NCI-H1105 treated with DMSO at 0.1 percent for 48 hours (cell line): Measurements from ENCODE around the gene KIF21B.
"Not testable (repeated sequence)": the region's sequence is repeated elsewhere in the genome, so short reads cannot be mapped to it uniquely, and the experiment has no call there.

Experiments used
- DNase-seq: peaks from one replicate; lab custom pipeline; 2025; lab: John Stamatoyannopoulos, UW

The KIF21B gene

DNA sequence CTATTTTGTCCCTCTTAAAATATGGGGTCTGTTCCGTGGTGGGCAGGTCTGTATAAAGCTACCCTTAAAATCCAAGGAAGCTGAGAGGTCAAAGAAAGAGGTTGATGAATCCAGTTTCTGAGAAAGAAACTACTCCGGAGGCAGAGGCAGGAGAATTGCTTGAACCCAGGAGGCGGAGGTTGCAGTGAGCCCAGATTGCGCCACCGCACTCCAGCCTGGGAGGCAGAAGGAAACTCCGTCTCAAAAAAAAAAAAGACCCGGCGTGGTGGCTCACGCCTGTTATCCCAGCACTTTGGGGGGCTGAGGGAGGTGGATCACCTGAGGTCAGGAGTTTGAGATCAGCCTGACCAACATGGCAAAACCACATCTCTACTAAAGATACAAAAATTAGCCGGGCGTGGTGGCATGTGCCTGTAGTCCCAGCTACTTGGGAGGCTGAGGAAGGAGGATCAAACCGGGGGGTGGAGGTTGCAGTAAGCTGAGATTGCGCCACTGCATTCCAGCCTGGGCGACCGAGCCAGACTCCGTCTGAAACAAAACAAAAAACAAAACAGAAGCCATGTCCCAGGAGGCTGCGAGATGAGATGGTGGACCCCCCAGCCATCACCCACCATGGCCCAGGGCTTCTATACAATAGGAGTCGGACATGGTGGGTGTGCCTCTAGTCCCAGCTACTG is 88.1 kb downstream of the KIF21B start:
- not testable (repeated sequence) for DNase-seq

DNA sequence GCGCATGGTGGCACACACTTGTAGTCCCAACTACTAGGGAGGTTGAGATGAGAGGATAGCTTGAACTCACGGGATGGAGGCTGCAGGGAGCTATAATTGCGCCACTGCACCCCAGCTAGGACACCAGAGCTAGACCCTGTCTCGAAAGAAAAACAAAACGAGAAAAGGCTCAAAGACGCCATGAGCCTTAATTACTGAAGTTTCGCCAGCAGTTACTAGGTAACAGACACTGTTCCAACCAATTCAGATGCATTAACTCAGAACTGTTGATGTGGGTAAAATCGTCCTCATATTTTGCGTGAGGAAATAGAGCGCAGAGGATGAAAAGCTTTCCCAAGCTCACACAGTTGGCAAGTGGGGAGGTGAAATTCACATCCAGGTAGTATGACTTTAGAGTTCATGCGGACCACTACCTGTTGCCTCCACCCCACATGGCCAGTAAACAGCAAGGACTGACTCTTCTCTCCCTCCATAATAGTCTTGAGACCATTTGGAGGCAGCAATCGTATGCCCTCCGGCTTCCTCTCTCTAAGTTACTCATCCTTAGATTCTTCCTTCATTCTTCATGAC is 88.8 kb downstream of the KIF21B start:
- DNase-seq, result no peak

DNA sequence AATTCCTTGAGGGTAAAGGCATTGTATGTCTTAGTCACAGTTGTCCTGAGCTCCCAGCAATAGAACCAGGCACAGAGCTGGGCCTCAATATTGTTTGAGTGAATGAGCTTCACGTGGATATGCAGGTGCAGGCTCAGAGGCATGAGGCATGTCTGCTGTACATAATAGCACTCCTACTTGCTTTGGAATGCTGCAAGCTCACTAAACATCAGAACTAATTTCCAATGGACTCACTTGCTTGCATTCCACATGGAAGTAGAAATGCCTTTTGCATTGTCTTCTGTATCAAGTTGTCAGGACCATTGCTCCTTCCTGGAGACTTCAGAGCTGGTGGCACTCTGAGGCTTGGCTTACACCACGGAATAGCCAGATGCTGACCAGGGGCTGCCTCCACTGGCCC is 91.7 kb downstream of the KIF21B start:
- no peak for DNase-seq

DNA sequence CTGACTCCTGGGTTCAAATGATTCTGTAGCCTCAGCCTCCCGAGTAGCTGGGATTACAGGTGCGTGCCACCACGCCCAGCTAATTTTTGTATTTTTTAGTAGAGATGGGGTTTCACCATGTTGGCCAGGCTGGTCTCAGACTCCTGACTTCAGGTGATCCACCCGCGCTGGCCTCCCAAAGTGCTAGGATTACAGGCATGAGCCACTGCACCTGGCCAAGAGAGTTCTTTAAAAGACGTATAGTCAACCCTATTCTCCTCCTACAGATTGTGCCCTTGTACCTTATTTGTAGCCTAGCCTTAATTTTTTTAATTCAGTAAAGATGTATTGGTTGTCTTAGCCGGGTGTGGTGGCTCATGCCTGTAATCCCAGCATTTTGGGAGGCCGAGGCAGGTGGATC is 93.2 kb downstream of the KIF21B start:
- not testable (repeated sequence) for DNase-seq

DNA sequence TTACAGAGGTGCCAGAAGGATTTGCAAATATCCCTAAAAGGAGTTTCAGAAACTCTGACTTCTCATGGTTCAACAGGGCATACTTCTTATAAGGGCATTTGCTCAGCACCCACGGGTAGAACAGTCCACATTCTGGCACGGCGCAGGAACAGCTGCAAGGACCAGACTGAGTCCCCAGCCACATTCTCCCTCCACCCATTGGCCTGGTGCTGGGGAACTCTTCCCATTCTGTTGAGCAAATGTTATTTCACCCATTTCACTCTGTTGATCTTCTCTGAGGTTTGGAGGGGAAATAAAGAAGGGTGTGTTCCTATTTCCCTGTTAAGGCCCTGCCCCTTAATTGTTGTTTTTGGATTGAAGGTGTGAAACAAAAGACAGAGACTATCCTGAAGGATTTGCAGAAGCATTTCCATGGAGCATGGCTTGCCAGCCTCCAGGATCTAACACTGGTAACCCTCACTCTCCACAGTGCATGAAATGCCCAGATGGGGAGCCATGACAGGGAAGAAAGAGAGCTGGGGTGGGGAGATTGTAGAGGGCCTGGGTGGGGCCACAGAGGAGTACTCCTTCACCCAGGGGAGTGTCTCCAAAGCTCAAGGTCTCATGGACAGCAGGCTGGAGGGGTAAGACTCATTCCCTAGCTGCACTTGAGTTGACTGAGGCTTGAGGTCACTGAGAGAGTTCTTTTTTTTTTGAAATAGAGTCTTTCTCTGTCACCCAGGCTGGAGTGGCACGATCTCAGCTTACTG is 93.8 kb downstream of the KIF21B start:
- no peak for DNase-seq

DNA sequence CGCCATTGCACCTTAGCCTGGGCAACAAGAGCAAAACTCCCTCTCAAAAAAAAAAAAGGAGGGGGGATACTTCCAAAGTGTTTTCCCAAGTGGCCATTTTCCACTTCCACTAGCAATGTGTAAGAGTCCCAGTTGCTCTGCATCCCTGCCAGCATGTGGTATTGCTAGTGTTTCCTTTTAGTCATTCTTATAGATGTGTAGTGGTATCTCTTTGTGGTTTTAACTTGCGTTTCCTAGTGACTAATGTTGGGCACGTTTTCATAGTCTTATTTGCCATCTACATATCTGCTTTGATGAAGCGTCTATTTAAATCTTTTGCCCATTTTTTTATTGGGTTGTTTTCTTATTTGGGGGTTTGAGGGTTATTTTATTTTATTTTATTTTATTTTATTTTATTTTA is 97.7 kb downstream of the KIF21B start:
- no peak for DNase-seq

DNA sequence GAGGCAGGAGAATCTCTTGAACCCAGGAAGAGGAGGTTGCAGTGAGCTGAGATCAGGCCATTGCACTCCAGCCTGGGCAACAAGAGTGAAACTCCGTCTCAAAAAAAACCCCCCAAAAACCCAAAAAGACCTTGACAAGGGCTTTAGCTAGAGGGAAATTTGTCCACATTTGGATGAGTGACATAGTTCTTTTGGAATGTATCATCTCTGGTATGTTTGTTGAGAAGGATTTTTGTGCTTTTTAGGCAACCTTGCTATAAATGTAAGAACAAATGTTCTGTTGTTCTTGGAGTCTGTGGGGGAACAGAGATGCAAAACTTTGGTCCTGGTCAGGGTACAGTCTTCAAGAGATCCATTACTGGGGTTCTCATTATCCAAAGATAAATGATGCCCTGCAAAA is 99.9 kb downstream of the KIF21B start:
- no peak for DNase-seq

DNA sequence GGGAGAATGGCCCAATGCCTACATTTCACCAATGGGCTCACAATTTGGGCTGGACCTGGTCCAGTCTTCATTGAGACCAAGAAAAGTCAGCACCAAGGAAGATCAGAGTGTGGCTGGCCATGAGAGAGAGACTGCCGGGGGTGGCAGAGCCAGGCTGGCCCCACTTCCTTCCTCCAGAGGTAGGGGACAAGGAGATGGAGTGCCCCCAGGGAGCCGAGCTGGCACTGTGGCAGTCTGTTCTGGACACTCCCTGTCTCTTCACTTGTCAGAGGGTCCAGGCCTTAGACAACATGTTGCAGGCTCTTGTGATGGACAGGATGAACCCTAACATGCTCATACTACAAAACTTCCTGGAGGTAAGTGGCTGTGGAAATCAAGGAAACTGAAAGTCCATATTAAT is 101.1 kb downstream of the KIF21B start:
- DNase-seq, result no peak

DNA sequence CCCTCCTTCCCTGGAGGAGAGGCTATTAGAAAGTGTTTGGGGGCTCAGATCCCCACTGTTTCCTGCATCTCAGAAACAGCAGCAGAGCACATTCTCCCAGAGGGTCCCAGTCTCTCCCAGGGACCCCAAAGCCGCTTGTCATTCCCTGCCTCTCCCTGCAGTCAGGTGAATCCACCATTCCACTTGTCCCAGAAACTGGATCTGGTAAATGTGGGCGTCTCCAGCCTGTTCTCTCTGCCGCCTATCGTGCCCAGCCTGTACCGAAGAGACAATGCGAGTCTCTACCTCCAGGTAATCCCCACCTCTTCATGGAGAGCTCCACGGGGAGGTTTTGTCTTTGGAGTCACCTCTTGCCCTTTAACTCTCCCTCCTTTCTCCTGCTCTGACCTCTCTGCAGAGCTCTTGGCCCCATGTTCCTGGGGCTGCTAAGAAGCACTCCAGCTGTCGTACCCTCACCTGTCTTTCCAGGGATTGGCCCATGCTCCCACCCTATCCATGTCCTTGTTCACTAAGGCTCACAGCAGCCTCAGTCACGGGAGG is 101.9 kb downstream of the KIF21B start:
- DNase-seq, result no peak
